ENCODE data around the gene TEPSIN.

The TEPSIN gene

DNA sequence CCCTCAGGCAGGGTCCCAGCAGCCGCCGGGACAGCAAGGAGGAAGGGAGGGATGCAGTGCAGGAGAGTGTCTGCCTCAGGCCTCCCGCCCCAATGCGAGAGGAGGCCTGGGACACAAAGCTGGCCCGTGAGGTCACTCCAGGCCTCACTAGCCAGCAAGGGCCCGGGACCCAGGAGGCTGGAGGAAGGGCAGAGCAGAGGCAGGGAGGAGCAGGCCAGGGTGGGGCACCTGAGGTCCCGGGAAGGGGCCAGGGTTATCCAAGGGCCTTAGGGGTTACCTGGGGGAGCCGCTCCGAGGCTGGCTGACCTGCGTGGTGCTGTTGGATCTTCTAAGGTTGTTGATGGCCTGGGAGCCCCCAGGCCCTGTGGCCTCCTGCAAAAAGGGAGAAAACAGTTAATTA lies 30.2 kb downstream of the TEPSIN start:
- no peaks in the 10 kb centered on the region for H3K27me3 ChIP-seq (ENCODE audit: control insufficient read depth, insufficient read depth, low read length)
- H3K9me3 ChIP-seq (ENCODE audit: control insufficient read depth, low read length): no peaks in the 10 kb centered on the region
- H2AFZ ChIP-seq: no peak overlapping the region
- no peaks in the 10 kb centered on the region for H3K36me3 ChIP-seq (ENCODE audit: control insufficient read depth, insufficient read depth, low read length)
- H3K27ac ChIP-seq: no peak overlapping the region
- H3K4me3 ChIP-seq (ENCODE audit: low read depth, low read length): no peak overlapping the region
- no peaks in the 10 kb centered on the region for H3K4me1 ChIP-seq
- no peak overlapping the region for H3K9ac ChIP-seq
- H3K79me2 ChIP-seq: peaks cover 3% of the 10 kb centered on the region
- H3K4me2 ChIP-seq (ENCODE audit: low read length): no peak overlapping the region
- TF ChIP-seq, protein P1, sequence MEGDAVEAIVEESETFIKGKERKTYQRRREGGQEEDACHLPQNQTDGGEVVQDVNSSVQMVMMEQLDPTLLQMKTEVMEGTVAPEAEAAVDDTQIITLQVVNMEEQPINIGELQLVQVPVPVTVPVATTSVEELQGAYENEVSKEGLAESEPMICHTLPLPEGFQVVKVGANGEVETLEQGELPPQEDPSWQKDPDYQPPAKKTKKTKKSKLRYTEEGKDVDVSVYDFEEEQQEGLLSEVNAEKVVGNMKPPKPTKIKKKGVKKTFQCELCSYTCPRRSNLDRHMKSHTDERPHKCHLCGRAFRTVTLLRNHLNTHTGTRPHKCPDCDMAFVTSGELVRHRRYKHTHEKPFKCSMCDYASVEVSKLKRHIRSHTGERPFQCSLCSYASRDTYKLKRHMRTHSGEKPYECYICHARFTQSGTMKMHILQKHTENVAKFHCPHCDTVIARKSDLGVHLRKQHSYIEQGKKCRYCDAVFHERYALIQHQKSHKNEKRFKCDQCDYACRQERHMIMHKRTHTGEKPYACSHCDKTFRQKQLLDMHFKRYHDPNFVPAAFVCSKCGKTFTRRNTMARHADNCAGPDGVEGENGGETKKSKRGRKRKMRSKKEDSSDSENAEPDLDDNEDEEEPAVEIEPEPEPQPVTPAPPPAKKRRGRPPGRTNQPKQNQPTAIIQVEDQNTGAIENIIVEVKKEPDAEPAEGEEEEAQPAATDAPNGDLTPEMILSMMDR (IDR thresholded peaks at IDR 0.05): no peak

DNA sequence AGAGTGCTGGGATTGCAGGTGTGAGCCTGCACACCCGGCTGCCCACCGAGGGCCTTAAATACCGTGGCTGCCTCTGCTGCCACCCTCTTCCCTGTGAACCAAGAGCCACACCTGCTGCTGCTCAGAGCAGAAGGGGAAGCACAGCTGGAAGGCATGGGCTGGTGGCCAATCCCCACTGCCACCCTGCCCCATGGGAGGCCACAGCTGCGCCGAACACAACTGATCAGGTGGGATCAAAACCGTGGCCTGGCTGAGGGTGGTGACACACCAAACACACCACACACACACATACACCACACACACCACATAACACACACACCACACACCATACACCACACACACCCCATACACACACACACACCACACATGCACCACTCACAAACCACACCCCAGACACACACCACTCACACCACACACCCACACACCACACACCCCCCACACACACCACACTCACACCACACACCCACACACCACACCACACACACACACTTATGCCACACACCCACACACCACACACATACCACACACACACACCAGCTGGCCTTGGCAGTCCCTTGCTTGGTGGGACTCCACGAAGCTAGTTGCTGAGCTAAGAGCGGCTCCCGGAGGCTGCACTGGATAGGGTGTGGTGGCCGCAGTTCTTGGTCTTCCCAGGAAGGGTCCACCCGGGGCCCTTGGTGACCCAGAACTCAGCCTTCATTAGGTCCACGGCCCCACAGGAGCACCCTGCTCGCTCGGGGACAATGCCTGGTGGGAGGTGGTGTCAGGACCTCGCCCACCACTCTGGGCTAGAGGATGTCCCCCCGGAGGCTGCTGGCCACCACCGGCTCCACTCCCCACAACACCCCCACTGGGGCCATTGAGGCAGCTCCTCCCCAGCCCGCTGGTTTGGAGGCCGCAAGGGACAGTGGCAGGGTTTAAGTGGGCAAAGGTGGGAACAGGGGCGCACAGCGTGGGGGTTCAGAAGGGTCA lies 31.0 kb downstream of the TEPSIN start:
- H3K79me2 ChIP-seq: peaks cover 3% of the 10 kb centered on the region
- H3K4me3 ChIP-seq (ENCODE audit: low read depth, low read length): no peak overlapping the region
- no peaks in the 10 kb centered on the region for H3K9me3 ChIP-seq (ENCODE audit: control insufficient read depth, low read length)
- TF ChIP-seq, protein P1 (IDR thresholded peaks at IDR 0.05): no peak
- no peaks in the 10 kb centered on the region for H3K4me1 ChIP-seq
- H3K27me3 ChIP-seq (ENCODE audit: control insufficient read depth, insufficient read depth, low read length): no peaks in the 10 kb centered on the region
- H3K4me2 ChIP-seq (ENCODE audit: low read length): no peak overlapping the region
- H2AFZ ChIP-seq: no peak overlapping the region
- no peak overlapping the region for H3K9ac ChIP-seq
- H3K27ac ChIP-seq: no peak overlapping the region
- no peaks in the 10 kb centered on the region for H3K36me3 ChIP-seq (ENCODE audit: control insufficient read depth, insufficient read depth, low read length)

DNA sequence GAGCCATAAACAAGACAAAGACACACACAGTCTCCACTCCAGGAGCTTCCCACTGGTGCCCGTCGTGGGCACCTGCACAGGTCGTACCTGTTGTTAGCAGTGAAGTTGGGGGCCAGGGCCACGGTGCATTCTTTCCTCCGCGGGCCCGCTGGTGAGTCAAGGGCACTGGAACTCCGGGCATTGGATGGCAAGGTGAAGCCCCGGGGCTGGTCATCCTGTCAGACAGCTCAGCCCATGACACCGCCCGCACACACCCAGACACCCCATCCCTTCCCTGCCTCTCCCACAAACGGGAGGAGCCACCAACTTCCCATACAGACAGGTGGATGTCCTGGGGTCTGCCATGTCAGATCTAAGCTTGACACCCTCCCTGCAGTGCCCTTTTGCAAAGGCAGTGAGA lies 32.2 kb downstream of the TEPSIN start:
- H2AFZ ChIP-seq: no peak overlapping the region
- H3K4me2 ChIP-seq (ENCODE audit: low read length): no peak overlapping the region
- no peak overlapping the region for H3K9ac ChIP-seq
- no peaks in the 10 kb centered on the region for H3K4me1 ChIP-seq
- H3K4me3 ChIP-seq (ENCODE audit: low read depth, low read length): no peak overlapping the region
- TF ChIP-seq, protein P1 (IDR thresholded peaks at IDR 0.05): no peak
- H3K79me2 ChIP-seq: no peaks in the 10 kb centered on the region
- H3K27me3 ChIP-seq (ENCODE audit: control insufficient read depth, insufficient read depth, low read length): no peaks in the 10 kb centered on the region
- H3K36me3 ChIP-seq (ENCODE audit: control insufficient read depth, insufficient read depth, low read length): no peaks in the 10 kb centered on the region
- H3K9me3 ChIP-seq (ENCODE audit: control insufficient read depth, low read length): no peaks in the 10 kb centered on the region
- no peak overlapping the region for H3K27ac ChIP-seq

DNA sequence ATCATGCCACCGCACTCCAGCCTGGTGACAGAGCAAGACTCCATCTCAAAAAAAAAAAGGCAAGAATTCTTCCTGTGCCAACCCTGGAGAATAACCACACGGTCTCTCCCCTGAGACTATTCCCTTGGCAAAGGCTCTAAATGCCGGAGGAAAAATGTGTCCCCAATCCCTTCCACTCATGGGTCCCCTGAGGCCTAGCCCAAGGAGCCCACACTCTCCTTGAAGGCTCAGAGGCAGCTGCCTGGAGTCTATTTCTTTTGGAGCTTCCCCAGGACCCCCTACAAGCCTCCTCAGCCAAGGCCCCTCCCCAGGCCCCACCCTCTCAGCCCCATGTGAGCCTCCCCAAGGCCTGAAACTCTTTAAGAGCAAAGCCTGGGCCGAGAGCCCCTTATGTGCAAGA lies 32.7 kb downstream of the TEPSIN start:
- Histone ChIP-seq H3K36me3 (ENCODE audit: control insufficient read depth, insufficient read depth, low read length) (no peaks in the 10 kb centered on the region), H3K79me2 (no peaks in the 10 kb centered on the region), H3K4me2 (ENCODE audit: low read length) (no peak overlapping the region), H3K4me3 (ENCODE audit: low read depth, low read length) (no peak overlapping the region), H3K27me3 (ENCODE audit: control insufficient read depth, insufficient read depth, low read length) (no peaks in the 10 kb centered on the region), H3K4me1 (no peaks in the 10 kb centered on the region), H2AFZ (no peak overlapping the region), H3K9ac (no peak overlapping the region), H3K27ac (no peak overlapping the region), H3K9me3 (ENCODE audit: control insufficient read depth, low read length) (no peaks in the 10 kb centered on the region)
- TF ChIP-seq, protein P1 (IDR thresholded peaks at IDR 0.05): no peak

DNA sequence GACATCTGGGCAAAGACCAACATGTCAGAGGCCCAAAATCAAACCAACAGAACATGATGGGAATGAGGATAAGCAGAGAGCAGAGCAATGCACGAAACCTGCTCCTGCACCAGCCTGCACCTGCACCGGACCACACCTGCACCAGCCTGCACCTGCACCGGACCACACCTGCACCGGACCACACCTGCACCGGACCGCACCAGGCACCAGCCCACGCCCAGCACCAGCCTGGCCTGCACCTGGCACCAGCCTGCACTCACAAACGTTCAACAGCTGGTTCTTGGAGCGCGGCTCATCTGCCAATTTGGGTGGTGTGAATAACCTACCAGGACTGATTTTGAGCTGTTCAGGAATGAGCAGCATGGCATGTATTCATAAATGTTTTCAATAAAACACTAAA lies 34.3 kb downstream of the TEPSIN start:
- no peak overlapping the region for H3K9ac ChIP-seq
- no peak overlapping the region for H3K4me3 ChIP-seq (ENCODE audit: low read depth, low read length)
- H3K4me1 ChIP-seq: no peaks in the 10 kb centered on the region
- TF ChIP-seq, protein P1 (IDR thresholded peaks at IDR 0.05): no peak
- no peaks in the 10 kb centered on the region for H3K79me2 ChIP-seq
- no peak overlapping the region for H2AFZ ChIP-seq
- H3K27ac ChIP-seq: no peak overlapping the region
- no peaks in the 10 kb centered on the region for H3K27me3 ChIP-seq (ENCODE audit: control insufficient read depth, insufficient read depth, low read length)
- H3K36me3 ChIP-seq (ENCODE audit: control insufficient read depth, insufficient read depth, low read length): no peaks in the 10 kb centered on the region
- H3K9me3 ChIP-seq (ENCODE audit: control insufficient read depth, low read length): no peaks in the 10 kb centered on the region
- H3K4me2 ChIP-seq (ENCODE audit: low read length): no peak overlapping the region

All from parathyroid adenoma (tissue), 2 donors.